H9 (cell line): ENCODE results near the gene PARP8. TPM values are rescaled to one million over a fixed set of nuclear protein-coding genes. Genes with fewer than 3 reads are reported as not detected.

Source experiments
- DNase-seq: peaks from one replicate; pipeline ENCODE4 v3.0.0-alpha.2; 2017
- H2AFZ ChIP-seq: one replicate; pipeline ENCODE4 v1.6.1; 2013; ENCODE audit warnings: mild to moderate bottlenecking, low read length, control low read depth, moderate library complexity
- H2AK5ac ChIP-seq: 2 replicates; pipeline ENCODE4 v1.6.1; 2013; ENCODE audit warnings: low read length, control low read depth, mixed read lengths; ENCODE audit not compliant: insufficient read length
- H2BK120ac ChIP-seq: one replicate; pipeline ENCODE4 v1.6.1; 2013; ENCODE audit warnings: low read depth, mild to moderate bottlenecking, low read length, control low read depth, inconsistent platforms; ENCODE audit not compliant: poor library complexity, severe bottlenecking
- H2BK12ac ChIP-seq: 2 replicates; pipeline ENCODE4 v1.6.1; 2013; ENCODE audit warnings: low read length, control low read depth, mixed read lengths, low read depth; ENCODE audit not compliant: insufficient read length
- H2BK15ac ChIP-seq: 2 replicates; pipeline ENCODE4 v1.6.1; 2013; ENCODE audit warnings: low read depth, low read length, control low read depth
- H2BK20ac ChIP-seq: one replicate; pipeline ENCODE4 v1.6.1; 2013; ENCODE audit warnings: low read depth, mild to moderate bottlenecking, low read length, control low read depth, inconsistent platforms; ENCODE audit not compliant: poor library complexity, severe bottlenecking
- H2BK5ac ChIP-seq: 2 replicates; pipeline ENCODE4 v1.6.1; 2013; ENCODE audit warnings: low read length, control low read depth, mixed read lengths; ENCODE audit not compliant: insufficient read length
- H3K14ac ChIP-seq: 2 replicates; pipeline ENCODE4 v1.6.1; 2013; ENCODE audit warnings: low read length, control low read depth; ENCODE audit not compliant: insufficient read depth
- H3K18ac ChIP-seq: 2 replicates; pipeline ENCODE4 v1.6.1; 2013; ENCODE audit warnings: low read depth, mild to moderate bottlenecking, mixed read lengths, low read length, control low read depth; ENCODE audit not compliant: insufficient read length
- H3K23ac ChIP-seq: 2 replicates; pipeline ENCODE4 v1.6.1; 2013; ENCODE audit warnings: low read length, control low read depth, mixed read lengths, low read depth; ENCODE audit not compliant: insufficient read length
- H3K23me2 ChIP-seq: 2 replicates; pipeline ENCODE4 v1.6.1; 2013; ENCODE audit warnings: low read depth, mild to moderate bottlenecking, mixed read lengths, low read length, control low read depth; ENCODE audit not compliant: insufficient read length, poor library complexity, severe bottlenecking
- H3K27ac ChIP-seq: 2 replicates; pipeline ENCODE4 v1.5.1; 2013; ENCODE audit warnings: low read length, control low read depth, mixed read lengths, low read depth; ENCODE audit not compliant: insufficient read length
- H3K27me3 ChIP-seq: 2 replicates; pipeline ENCODE4 v1.6.1; 2013; ENCODE audit warnings: low read length, control low read depth, inconsistent platforms; ENCODE audit not compliant: insufficient read depth
- H3K4ac ChIP-seq: 2 replicates; pipeline ENCODE4 v1.6.1; 2013; ENCODE audit warnings: low read depth, mild to moderate bottlenecking, control low read depth, inconsistent platforms, low read length, moderate library complexity
- H3K4me1 ChIP-seq: 2 replicates; pipeline ENCODE4 v1.6.1; 2013; ENCODE audit warnings: low read length, control low read depth, inconsistent platforms; ENCODE audit not compliant: insufficient read depth
- H3K4me2 ChIP-seq: 2 replicates; pipeline ENCODE4 v1.6.1; 2013; ENCODE audit warnings: low read length, control low read depth, mixed read lengths; ENCODE audit not compliant: insufficient read length, insufficient read depth
- H3K56ac ChIP-seq: 2 replicates; pipeline ENCODE4 v1.6.1; 2013; ENCODE audit warnings: low read depth, mild to moderate bottlenecking, mixed read lengths, low read length, control low read depth; ENCODE audit not compliant: insufficient read length
- H3K79me1 ChIP-seq: 2 replicates; pipeline ENCODE4 v1.6.1; 2013; ENCODE audit warnings: low read depth, mild to moderate bottlenecking, moderate library complexity, low read length, control low read depth, inconsistent platforms; ENCODE audit not compliant: insufficient read depth, poor library complexity, severe bottlenecking
- H3K79me2 ChIP-seq: 2 replicates; pipeline ENCODE4 v1.6.1; 2013; ENCODE audit warnings: low read length, control low read depth, inconsistent platforms; ENCODE audit not compliant: insufficient read depth
- H3K9ac ChIP-seq: 2 replicates; pipeline ENCODE4 v1.6.1; 2013; ENCODE audit warnings: low read length, control low read depth, mixed read lengths; ENCODE audit not compliant: insufficient read length; ENCODE audit errors: extremely low read depth
- H3K9me3 ChIP-seq: one replicate; pipeline ENCODE4 v1.6.1; 2013; ENCODE audit warnings: low read depth, low read length, inconsistent platforms; ENCODE audit not compliant: control insufficient read depth
- H3T11ph ChIP-seq: one replicate; pipeline ENCODE4 v1.6.1; 2013; ENCODE audit warnings: mild to moderate bottlenecking, low read length, control low read depth, inconsistent platforms
- H4K20me1 ChIP-seq: one replicate; pipeline ENCODE4 v1.6.1; 2013; ENCODE audit not compliant: control insufficient read depth, insufficient read length, insufficient read depth
- H4K5ac ChIP-seq: 2 replicates; pipeline ENCODE4 v1.6.1; 2013; ENCODE audit warnings: low read depth, mild to moderate bottlenecking, mixed read lengths, low read length, control low read depth; ENCODE audit not compliant: insufficient read length
- H4K8ac ChIP-seq: replicated peaks from 2 replicates; pipeline ENCODE4 v1.6.1; 2013; ENCODE audit warnings: low read length, control low read depth, mixed read lengths, low read depth; ENCODE audit not compliant: insufficient read length
- H4K91ac ChIP-seq: 2 replicates; pipeline ENCODE4 v1.6.1; 2013; ENCODE audit warnings: low read depth, mild to moderate bottlenecking, moderate library complexity, mixed read lengths, low read length, control low read depth; ENCODE audit not compliant: insufficient read length
- H3K27ac Mint-ChIP-seq, 3 experiments: 2 replicates in 2 of 3; 3 replicates in 1 of 3; pipeline ENCODE4 v1.8.0; 2020 to 2021; ENCODE audit warnings: mixed read lengths in 3 of 3, mild to moderate bottlenecking in 1 of 3, moderate library complexity in 1 of 3
- H3K27me3 Mint-ChIP-seq: 2 replicates; pipeline ENCODE4 v1.8.0; 2021; ENCODE audit warnings: low read depth, mild to moderate bottlenecking, moderate library complexity, mixed read lengths
- H3K36me3 Mint-ChIP-seq, 3 experiments: 2 replicates in 2 of 3; 3 replicates in 1 of 3; pipeline ENCODE4 v1.8.0; 2020 to 2021; ENCODE audit warnings: low read depth in 3 of 3, mixed read lengths in 3 of 3; ENCODE audit not compliant: insufficient read depth in 1 of 3
- H3K4me1 Mint-ChIP-seq, 2 experiments: 2 replicates each; pipeline ENCODE4 v1.8.0; 2020; ENCODE audit warnings: mixed read lengths in 2 of 2
- H3K4me3 Mint-ChIP-seq, 2 experiments: 2 replicates in 1 of 2; 3 replicates in 1 of 2; pipeline ENCODE4 v1.8.0; 2020 to 2021; ENCODE audit warnings: mild to moderate bottlenecking in 2 of 2, mixed read lengths in 2 of 2, moderate library complexity in 1 of 2
- H3K9me3 Mint-ChIP-seq, 2 experiments: 2 replicates in 1 of 2; 3 replicates in 1 of 2; pipeline ENCODE4 v1.8.0; 2020; ENCODE audit warnings: mild to moderate bottlenecking in 2 of 2, mixed read lengths in 2 of 2, moderate library complexity in 1 of 2
- WGBS: extraction: QIAGEN DNeasy Blood & Tissue Kit; methylation state at CpG from one replicate; pipeline ENCODE4 v1.1.7; 2013; ENCODE audit warnings: missing lambda C conversion rate, low lambda C conversion rate, mixed read lengths; ENCODE audit not compliant: insufficient read length; ENCODE audit errors: extremely low coverage; 5-methylcytosine and 5-hydroxymethylcytosine counted together
- total RNA-seq: library from RNA; stranded (reverse); gene quantifications from 2 replicates; pipeline ENCODE4 v1.2.1, GENCODE V29; 2021
- TF ChIP-seq, protein P1 (sequence below): fragments of 200-600 bp; sonication (generic); conservative IDR thresholded peaks from 3 replicates; pipeline ENCODE4 v1.8.0; 2021; ENCODE audit warnings: antibody characterized with exemption, mild to moderate bottlenecking

PARP8 gene
- total RNA-seq, 1 experiment from 2014 or later = 34.0 TPM

DNA sequence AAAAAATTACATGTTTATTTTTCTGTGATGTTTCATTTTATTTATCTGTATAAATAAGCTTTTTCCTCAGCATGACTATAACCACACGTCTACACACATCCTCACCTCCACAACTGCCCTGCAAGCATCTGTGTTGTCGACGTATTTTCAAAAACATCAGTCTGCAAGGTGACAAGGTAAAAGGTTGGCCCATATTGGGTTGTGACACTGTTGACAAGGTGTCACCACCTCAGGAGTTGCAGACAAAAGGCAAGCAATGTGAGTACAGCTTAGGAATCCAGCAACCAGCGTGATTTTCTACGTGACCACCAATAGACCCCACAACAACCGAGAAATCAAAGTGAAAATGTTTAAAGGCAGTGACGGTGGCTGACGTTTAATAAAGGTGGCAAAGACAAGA lies 187.6 kb downstream of the PARP8 start:
- Histone ChIP-seq H3K79me1 (no peaks in the 10 kb centered on the region), H3K9ac (no peak overlapping the region), H2BK12ac (no peak overlapping the region), H4K20me1 (no peaks in the 10 kb centered on the region), H2BK5ac (no peak overlapping the region), H3T11ph (no peak overlapping the region), H2AFZ (no peak overlapping the region), H2BK120ac (no peak overlapping the region), H3K23me2 (no peaks in the 10 kb centered on the region), H3K4me1 (no peaks in the 10 kb centered on the region), H3K14ac (no peak overlapping the region), H4K91ac (no peak overlapping the region), H3K4me2 (no peak overlapping the region), H4K5ac (no peak overlapping the region), H3K79me2 (no peaks in the 10 kb centered on the region), H2AK5ac (no peak overlapping the region), H3K4ac (no peak overlapping the region), H3K9me3 (no peaks in the 10 kb centered on the region), H4K8ac (no peak overlapping the region), H3K27ac (no peak overlapping the region), H3K27me3 (no peaks in the 10 kb centered on the region), H2BK20ac (no peak overlapping the region), H3K56ac (no peak overlapping the region), H2BK15ac (no peak overlapping the region), H3K18ac (no peak overlapping the region), H3K23ac (no peak overlapping the region)
- Mint-ChIP-seq H3K4me3 (no peak overlapping the region), H3K27ac (no peak overlapping the region), H3K27me3 (no peaks in the 10 kb centered on the region), H3K36me3 (no peaks in the 10 kb centered on the region), H3K4me1 (no peaks in the 10 kb centered on the region), H3K9me3 (no peaks in the 10 kb centered on the region)
- DNase-seq = no peak
- no CpG with 5 or more reads among the region's 8 CpGs for WGBS
- TF ChIP-seq, protein P1, sequence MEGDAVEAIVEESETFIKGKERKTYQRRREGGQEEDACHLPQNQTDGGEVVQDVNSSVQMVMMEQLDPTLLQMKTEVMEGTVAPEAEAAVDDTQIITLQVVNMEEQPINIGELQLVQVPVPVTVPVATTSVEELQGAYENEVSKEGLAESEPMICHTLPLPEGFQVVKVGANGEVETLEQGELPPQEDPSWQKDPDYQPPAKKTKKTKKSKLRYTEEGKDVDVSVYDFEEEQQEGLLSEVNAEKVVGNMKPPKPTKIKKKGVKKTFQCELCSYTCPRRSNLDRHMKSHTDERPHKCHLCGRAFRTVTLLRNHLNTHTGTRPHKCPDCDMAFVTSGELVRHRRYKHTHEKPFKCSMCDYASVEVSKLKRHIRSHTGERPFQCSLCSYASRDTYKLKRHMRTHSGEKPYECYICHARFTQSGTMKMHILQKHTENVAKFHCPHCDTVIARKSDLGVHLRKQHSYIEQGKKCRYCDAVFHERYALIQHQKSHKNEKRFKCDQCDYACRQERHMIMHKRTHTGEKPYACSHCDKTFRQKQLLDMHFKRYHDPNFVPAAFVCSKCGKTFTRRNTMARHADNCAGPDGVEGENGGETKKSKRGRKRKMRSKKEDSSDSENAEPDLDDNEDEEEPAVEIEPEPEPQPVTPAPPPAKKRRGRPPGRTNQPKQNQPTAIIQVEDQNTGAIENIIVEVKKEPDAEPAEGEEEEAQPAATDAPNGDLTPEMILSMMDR = no peak
